HCT116 (cell line): ENCODE measurements around the gene MAP7. TPM values are rescaled to one million over a fixed set of nuclear protein-coding genes. Genes with fewer than 3 reads are reported as not detected.

ENCODE experiments used
- ATAC-seq: fragments of 200-7000 bp; cut with Tn5 transposase; 2 replicates; pipeline ENCODE4 v1.9.1; 2020; ENCODE audit warnings: mild to moderate bottlenecking, moderate library complexity
- BruUV-seq: library from RNA; stranded (reverse); fragments of 400-500 nt; replicated peaks from 2 replicates; lab custom pipeline; 2021; lab: Mats Ljungman, UMichigan
- CTCF ChIA-PET: fragments of 300-600 bp; sonication (Branson Sonifier 250); formaldehyde crosslinking; loops from one replicate; lab custom pipeline; 2021; ENCODE audit warnings: antibody characterized with exemption; lab: Charles Lee
- POLR2A ChIA-PET: fragments of 300-600, 350-600 bp; sonication (Branson Sonifier 250); formaldehyde crosslinking; loops from one replicate; lab custom pipeline; 2021; ENCODE audit warnings: antibody characterized with exemption; lab: Charles Lee
- RAD21 ChIA-PET, 2 experiments: fragments of 300-600 bp; sonication (Branson Sonifier 250); formaldehyde crosslinking; loops; one replicate each; lab custom pipeline; 2023; ENCODE audit warnings: low total read pairs in 2 of 2; ENCODE audit not compliant: uncharacterized antibody in 2 of 2, unreplicated experiment in 2 of 2, low non-redundant PET in 1 of 2; lab: Charles Lee
- DNase-seq: peaks from one replicate; pipeline ENCODE4 v3.0.0-alpha.2; 2010; ENCODE audit warnings: low read depth, low spot score
- H2AFZ ChIP-seq: fragments of 200-600 bp; shearing (Covaris generic), sonication (generic); 2 replicates; pipeline ENCODE4 v1.6.1; 2017; ENCODE audit warnings: low read depth, mixed run types, mixed read lengths, antibody characterized with exemption, low read length; ENCODE audit not compliant: poor library complexity, severe bottlenecking
- H3K27ac ChIP-seq: 2 replicates; pipeline ENCODE4 v1.5.1; 2012; ENCODE audit warnings: low read depth, low read length
- H3K27me3 ChIP-seq: fragments of 200-600 bp; sonication (generic); 2 replicates; pipeline ENCODE4 v1.6.1; 2016; ENCODE audit warnings: mixed run types, low read length, mixed read lengths; ENCODE audit not compliant: insufficient read depth
- H3K36me3 ChIP-seq, 2 experiments: fragments of 200-500 bp in 1 of 2; fragments of 200-600 bp in 1 of 2; sonication (Bioruptor generic) in 1 of 2; sonication (generic) in 1 of 2; 2 replicates each; pipeline versions ENCODE4 v1.5.1 to v1.6.1; 2014 to 2016; ENCODE audit warnings: low read length in 2 of 2, inconsistent platforms in 1 of 2, mixed read lengths in 1 of 2, mixed run types in 1 of 2; ENCODE audit not compliant: insufficient read depth in 2 of 2, control insufficient read depth in 1 of 2
- H3K4me1 ChIP-seq, 2 experiments: fragments of 200-600 bp in 1 of 2; sonication (generic) in 1 of 2; 2 replicates each; pipeline versions ENCODE4 v1.5.1 to v1.6.1; 2012 to 2017; ENCODE audit warnings: low read length in 2 of 2, inconsistent platforms in 1 of 2, mild to moderate bottlenecking in 1 of 2, mixed read lengths in 1 of 2, mixed run types in 1 of 2, moderate library complexity in 1 of 2; ENCODE audit not compliant: insufficient read depth in 2 of 2, control insufficient read depth in 1 of 2
- H3K4me2 ChIP-seq: fragments of 200-600 bp; sonication (generic); 2 replicates; pipeline ENCODE4 v1.6.1; 2017; ENCODE audit warnings: mixed run types, low read length, mixed read lengths
- H3K4me3 ChIP-seq, 2 experiments: fragments of 200-600 bp in 1 of 2; sonication (generic) in 1 of 2; replicated peaks in 1 of 2; 2 replicates each; pipeline ENCODE4 v1.5.1; 2011 to 2016; ENCODE audit warnings: low read length in 2 of 2, control low read depth in 1 of 2, low read depth in 1 of 2, mild to moderate bottlenecking in 1 of 2, mixed read lengths in 1 of 2, mixed run types in 1 of 2
- H3K79me2 ChIP-seq: fragments of 200-600 bp; sonication (generic); 2 replicates; pipeline ENCODE4 v1.6.1; 2017; ENCODE audit warnings: mild to moderate bottlenecking, mixed run types, low read length, moderate library complexity, mixed read lengths; ENCODE audit not compliant: insufficient read depth
- H3K9ac ChIP-seq: fragments of 200-600 bp; sonication (generic); 2 replicates; pipeline ENCODE4 v1.6.1; 2016; ENCODE audit warnings: low read length, mixed read lengths
- H3K9me2 ChIP-seq: fragments of 200-600 bp; sonication (generic), shearing (Covaris generic); 2 replicates; pipeline ENCODE4 v1.6.1; 2017; ENCODE audit warnings: mixed run types, mild to moderate bottlenecking, moderate library complexity; ENCODE audit not compliant: insufficient read depth
- H3K9me3 ChIP-seq, 2 experiments: fragments of 200-500 bp in 1 of 2; fragments of 200-600 bp in 1 of 2; sonication (Bioruptor generic) in 1 of 2; sonication (generic) in 1 of 2; 2 replicates each; pipeline ENCODE4 v1.6.1; 2014 to 2017; ENCODE audit warnings: low read length in 2 of 2, mixed read lengths in 2 of 2, inconsistent platforms in 1 of 2, low read depth in 1 of 2, mild to moderate bottlenecking in 1 of 2, mixed run types in 1 of 2, moderate library complexity in 1 of 2; ENCODE audit not compliant: control insufficient read depth in 1 of 2, insufficient read depth in 1 of 2
- H4K20me1 ChIP-seq: fragments of 200-600 bp; sonication (generic), shearing (Covaris generic); 2 replicates; pipeline ENCODE4 v1.6.1; 2017; ENCODE audit warnings: mixed run types, mild to moderate bottlenecking, moderate library complexity; ENCODE audit not compliant: insufficient read depth
- CBX3 ChIP-seq: IDR thresholded peaks from 2 replicates; pipeline ENCODE4 v1.6.1; 2012; ENCODE audit warnings: low read depth
- CEBPB ChIP-seq: IDR thresholded peaks from 2 replicates; pipeline ENCODE4 v1.6.1; 2012; ENCODE audit warnings: low read depth
- EGR1 ChIP-seq: IDR thresholded peaks from 2 replicates; pipeline ENCODE4 v1.6.1; 2012; ENCODE audit warnings: low read depth
- ELF1 ChIP-seq: IDR thresholded peaks from 2 replicates; pipeline ENCODE4 v1.6.1; 2012; ENCODE audit warnings: low read depth, borderline replicate concordance
- EZH2phosphoT487 ChIP-seq: fragments of 200-600 bp; IDR thresholded peaks from 2 replicates; pipeline ENCODE4 v1.6.1; 2018; ENCODE audit warnings: antibody characterized with exemption, borderline replicate concordance
- FOSL1 ChIP-seq: IDR thresholded peaks from 2 replicates; pipeline ENCODE4 v1.6.1; 2012; ENCODE audit warnings: low read depth
- JUND ChIP-seq: IDR thresholded peaks from 2 replicates; pipeline ENCODE4 v1.6.1; 2012
- MAX ChIP-seq: IDR thresholded peaks from 2 replicates; pipeline ENCODE4 v1.6.1; 2012
- POLR2A ChIP-seq: IDR thresholded peaks from 2 replicates; pipeline ENCODE4 v1.7.0; 2011; ENCODE audit warnings: borderline replicate concordance; ENCODE audit not compliant: insufficient read depth, insufficient read length; ENCODE audit errors: extremely low read depth
- POLR2AphosphoS5 ChIP-seq: IDR thresholded peaks from 2 replicates; pipeline ENCODE4 v1.6.1; 2011; ENCODE audit warnings: mild to moderate bottlenecking, low read depth, low read length, moderate library complexity
- RAD21 ChIP-seq: IDR thresholded peaks from 2 replicates; pipeline ENCODE4 v1.6.1; 2012; ENCODE audit warnings: low read depth, mild to moderate bottlenecking
- SIN3A ChIP-seq: IDR thresholded peaks from 2 replicates; pipeline ENCODE4 v1.6.1; 2012; ENCODE audit warnings: low read depth
- SP1 ChIP-seq: IDR thresholded peaks from 2 replicates; pipeline ENCODE4 v1.6.1; 2012; ENCODE audit warnings: low read depth
- SRF ChIP-seq: IDR thresholded peaks from 2 replicates; pipeline ENCODE4 v1.6.1; 2012; ENCODE audit warnings: low read depth
- TCF7L2 ChIP-seq: IDR thresholded peaks from 2 replicates; pipeline ENCODE4 v1.7.0; 2011; ENCODE audit warnings: borderline replicate concordance, inconsistent platforms; ENCODE audit not compliant: insufficient read depth, insufficient read length; ENCODE audit errors: extremely low read depth
- YY1 ChIP-seq: IDR thresholded peaks from 2 replicates; pipeline ENCODE4 v1.6.1; 2011; ENCODE audit warnings: low read length, low read depth, moderate library complexity, mild to moderate bottlenecking; ENCODE audit not compliant: insufficient replicate concordance; ENCODE audit errors: extremely low read depth
- ZNF274 ChIP-seq: fragments of 200-500 bp; sonication (Bioruptor generic); IDR thresholded peaks from 2 replicates; pipeline ENCODE4 v1.6.1; 2014; ENCODE audit warnings: mild to moderate bottlenecking, low read depth, low read length, inconsistent platforms
- intact Hi-C: fragments of 100-400 bp; cut with micrococcal nuclease; formaldehyde crosslinking; loops from 2 replicates; pipeline ENCODE4 v1.10.0; 2022
- total RNA-seq: library from RNA; stranded (reverse); gene quantifications from one replicate; pipeline ENCODE4 v1.2.1, GENCODE V29; 2021; ENCODE audit not compliant: unreplicated experiment
- TF ChIP-seq, protein P1 (sequence below), 3 experiments: fragments of 200-600 bp in 1 of 3; sonication (generic) in 1 of 3; IDR thresholded peaks in 2 of 3; conservative IDR thresholded peaks in 1 of 3; 2 replicates each; pipeline ENCODE4 v1.5.1; 2012 to 2017; ENCODE audit warnings: low read depth in 2 of 3, low read length in 2 of 3, antibody characterized with exemption in 1 of 3, borderline replicate concordance in 1 of 3, control low read depth in 1 of 3, mild to moderate bottlenecking in 1 of 3, mixed read lengths in 1 of 3, mixed run types in 1 of 3, moderate library complexity in 1 of 3; ENCODE audit not compliant: insufficient read depth in 1 of 3
- TF ChIP-seq, protein P2 (sequence below): IDR thresholded peaks from 2 replicates; pipeline ENCODE4 v1.6.1; 2012

The MAP7 gene
- total RNA-seq, 1 experiment from 2014 or later, result 35.5 TPM

- TF ChIP-seq, protein P1, sequence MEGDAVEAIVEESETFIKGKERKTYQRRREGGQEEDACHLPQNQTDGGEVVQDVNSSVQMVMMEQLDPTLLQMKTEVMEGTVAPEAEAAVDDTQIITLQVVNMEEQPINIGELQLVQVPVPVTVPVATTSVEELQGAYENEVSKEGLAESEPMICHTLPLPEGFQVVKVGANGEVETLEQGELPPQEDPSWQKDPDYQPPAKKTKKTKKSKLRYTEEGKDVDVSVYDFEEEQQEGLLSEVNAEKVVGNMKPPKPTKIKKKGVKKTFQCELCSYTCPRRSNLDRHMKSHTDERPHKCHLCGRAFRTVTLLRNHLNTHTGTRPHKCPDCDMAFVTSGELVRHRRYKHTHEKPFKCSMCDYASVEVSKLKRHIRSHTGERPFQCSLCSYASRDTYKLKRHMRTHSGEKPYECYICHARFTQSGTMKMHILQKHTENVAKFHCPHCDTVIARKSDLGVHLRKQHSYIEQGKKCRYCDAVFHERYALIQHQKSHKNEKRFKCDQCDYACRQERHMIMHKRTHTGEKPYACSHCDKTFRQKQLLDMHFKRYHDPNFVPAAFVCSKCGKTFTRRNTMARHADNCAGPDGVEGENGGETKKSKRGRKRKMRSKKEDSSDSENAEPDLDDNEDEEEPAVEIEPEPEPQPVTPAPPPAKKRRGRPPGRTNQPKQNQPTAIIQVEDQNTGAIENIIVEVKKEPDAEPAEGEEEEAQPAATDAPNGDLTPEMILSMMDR (IDR thresholded peaks at IDR 0.05 in 2 of 3, conservative IDR thresholded peaks at IDR 0.05 in 1 of 3; ENCODE audit: borderline replicate concordance in 1 of 3, insufficient read depth in 1 of 3, low read depth in 2 of 3, low read length in 2 of 3), result no peak
- TF ChIP-seq, protein P2, sequence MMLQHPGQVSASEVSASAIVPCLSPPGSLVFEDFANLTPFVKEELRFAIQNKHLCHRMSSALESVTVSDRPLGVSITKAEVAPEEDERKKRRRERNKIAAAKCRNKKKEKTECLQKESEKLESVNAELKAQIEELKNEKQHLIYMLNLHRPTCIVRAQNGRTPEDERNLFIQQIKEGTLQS, result no peak
- no peak for TF ChIP-seq SP1
- no peak for TF ChIP-seq EZH2phosphoT487
- TF ChIP-seq YY1, result no peak
- no peak for TF ChIP-seq ZNF274
- no peak for TF ChIP-seq CEBPB
- no peak for TF ChIP-seq POLR2A
- no peak for TF ChIP-seq TCF7L2
- no peak for TF ChIP-seq RAD21
- TF ChIP-seq SRF, result no peak
- no peak for TF ChIP-seq FOSL1
Observed at GRCh38 chr6:136517582-136517981, 32.6 kb downstream of the MAP7 start (continued).

DNA sequence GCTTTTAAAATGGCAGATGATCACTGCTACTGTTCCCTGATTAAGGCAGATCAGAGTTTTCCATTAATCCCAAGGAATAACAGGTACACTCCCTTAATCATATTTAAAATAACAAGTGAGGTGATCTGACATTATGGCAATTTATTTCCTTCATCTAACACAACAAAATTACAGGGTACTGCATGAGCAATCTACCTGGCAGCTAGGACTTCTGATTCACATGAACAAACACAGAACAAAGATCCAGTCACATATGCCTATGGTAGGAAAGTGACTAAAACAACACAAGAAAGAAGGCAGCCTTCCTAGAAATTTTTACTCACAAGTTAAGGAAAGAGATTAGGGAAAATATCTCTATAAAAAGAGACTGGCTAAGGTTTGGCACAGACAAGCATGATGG, 33.2 kb downstream of the MAP7 start:
- CTCF ChIA-PET, result no interaction called here
- H3K9ac ChIP-seq, result no peak overlapping the region
- POLR2A ChIA-PET, result no interaction called here
- H4K20me1 ChIP-seq, result no peaks in the 10 kb centered on the region
- no TSS peak for BruUV-seq
- RAD21 ChIA-PET, result no interaction called here
- no peaks in the 10 kb centered on the region for H3K9me2 ChIP-seq
- H3K4me3 ChIP-seq, result no peak overlapping the region
- H3K27me3 ChIP-seq, result no peaks in the 10 kb centered on the region
- H2AFZ ChIP-seq, result no peak overlapping the region
- no peak for ATAC-seq
- DNase-seq, result no peak
- peaks cover 30% of the 10 kb centered on the region for H3K79me2 ChIP-seq
- no peaks in the 10 kb centered on the region for H3K4me1 ChIP-seq
- intact Hi-C loops, result no loop called here
- H3K4me2 ChIP-seq, result no peak overlapping the region
- TF ChIP-seq SIN3A (no peak), CBX3 (no peak), JUND (no peak), ZNF274 (no peak), EZH2phosphoT487 (no peak), ELF1 (no peak), POLR2A (no peak), YY1 (no peak), MAX (no peak), EGR1 (no peak), SP1 (no peak), POLR2AphosphoS5 (no peak), RAD21 (no peak), FOSL1 (no peak)
- TF ChIP-seq, protein P1 (IDR thresholded peaks at IDR 0.05 in 2 of 3, conservative IDR thresholded peaks at IDR 0.05 in 1 of 3; ENCODE audit: borderline replicate concordance in 1 of 3, insufficient read depth in 1 of 3, low read depth in 2 of 3, low read length in 2 of 3), result no peak
- TF ChIP-seq, all 23 proteins: peak for 0
- no peak overlapping the region for H3K27ac ChIP-seq
- H3K36me3 ChIP-seq, result no peaks in the 10 kb centered on the region
- H3K9me3 ChIP-seq, result no peaks in the 10 kb centered on the region
